ENCODE results near the gene BRPF3.

Gene BRPF3

GRCh38 chr6:36187446-36187845, 9.1 kb upstream of the BRPF3 start (continued):
- TF ChIP-seq ZNF280C (tag by site-specific recombination; IDR thresholded peaks at IDR 0.05): no peak

GRCh38 chr6:36195471-36196112, 952 bp upstream of the BRPF3 start:
- ChIA-PET CTCF (interaction anchor here (0.5 to 2.1 kb wide), 11 partner anchors 9 to 313 kb away, joined by 3 to 14 read pairs (median 3); partner anchors contain the start of gene MAPK14), POLR2A (interaction anchor here (0.6 to 1.4 kb wide), 3 partner anchors 64 to 168 kb away, joined by 3 to 5 read pairs (median 3); partner anchors contain the start of gene MAPK14)
- peaks cover 11% of the 10 kb centered on the region for H3K4me1 ChIP-seq (ENCODE audit: control insufficient read depth, insufficient read depth, low read length)
- H3K4me3 ChIP-seq (ENCODE audit: low read depth, low read length): peak overlapping the region; percentile 80
- no peaks in the 10 kb centered on the region for H3K9me3 ChIP-seq (ENCODE audit: control insufficient read depth, insufficient read depth, low read depth, low read length)
- peaks cover 0 to 21% of the 10 kb centered on the region in 2 experiments; a peak in 1 of 3 replicates for H3K36me3 ChIP-seq (ENCODE audit: control insufficient read depth in 2 of 2, insufficient read depth in 1 of 2, low read length in 2 of 2)
- H3K27ac ChIP-seq (ENCODE audit: extremely low read depth, low read depth, low read length): peak overlapping the region; percentile 88
- TF ChIP-seq PATZ1 (tag by site-specific recombination; IDR thresholded peaks at IDR 0.05) (peak; percentile 36), INSM2 (tag by site-specific recombination; IDR thresholded peaks at IDR 0.05) (no peak), ZBTB1 (tag by site-specific recombination; IDR thresholded peaks at IDR 0.05) (no peak), ZNF518A (tag by site-specific recombination; conservative IDR thresholded peaks at IDR 0.05; ENCODE audit: low read depth) (no peak), MEIS1 (CRISPR knock-in tag; IDR thresholded peaks at IDR 0.05; ENCODE audit: borderline replicate concordance) (peak; percentile 59; the same call in 1 of the 2 replicates), PRDM1 (tag by site-specific recombination; IDR thresholded peaks at IDR 0.05) (peak; percentile 86), ZNF777 (tag by site-specific recombination; IDR thresholded peaks at IDR 0.05; ENCODE audit: borderline replicate concordance) (no peak), PRDM6 (tag by site-specific recombination; IDR thresholded peaks at IDR 0.05) (peak; percentile 59; the same call in 1 of the 2 replicates), ZSCAN4 (tag by site-specific recombination; IDR thresholded peaks at IDR 0.05) (peak; percentile 25; the same call in 1 of the 2 replicates), ZNF362 (tag by site-specific recombination; IDR thresholded peaks at IDR 0.05) (peak; percentile 95), ZBTB26 (tag by site-specific recombination; optimal IDR thresholded peaks at IDR 0.05) (no peak), ZNF335 (tag by site-specific recombination; conservative IDR thresholded peaks at IDR 0.05) (peak; percentile 85), YY2 (tag by site-specific recombination; IDR thresholded peaks at IDR 0.05) (no peak), ZNF830 (tag by site-specific recombination; IDR thresholded peaks at IDR 0.05; ENCODE audit: low read depth) (no peak)

All from HEK293 (cell line).